ENCODE results near the gene RNU4-1.

The RNU4-1 gene

GRCh38 chr12:120267736-120268135 lies 25.3 kb downstream of the RNU4-1 start:
- H2AFZ ChIP-seq (ENCODE audit: low read depth, low read length): no peak overlapping the region
- ATAC-seq (ENCODE audit: insufficient read depth, low read depth) (no peak), DNase-seq (no peak)
- no peak overlapping the region for H3K4me2 ChIP-seq (ENCODE audit: insufficient read depth, low read length)
- H3K9ac ChIP-seq (ENCODE audit: low read depth, low read length): no peak overlapping the region
- H3K79me2 ChIP-seq (ENCODE audit: insufficient read depth, low read length): peaks cover 7% of the 10 kb centered on the region
- no peaks in the 10 kb centered on the region for H3K27me3 ChIP-seq (ENCODE audit: insufficient read depth, low read length, poor library complexity)
- TF ChIP-seq CTCF (IDR thresholded peaks at IDR 0.05; ENCODE audit: borderline replicate concordance, extremely low read depth, low read length, poor library complexity, severe bottlenecking): no peak
- TF ChIP-seq EZH2 (IDR thresholded peaks at IDR 0.05; ENCODE audit: borderline replicate concordance, low read depth, low read length, severe bottlenecking): no peak
- no peak overlapping the region for H3K4me3 ChIP-seq (ENCODE audit: low read depth in 1 of 2, low read length in 2 of 2)
- no peaks in the 10 kb centered on the region for H3K9me3 ChIP-seq (ENCODE audit: insufficient read depth, low read length, severe bottlenecking)
- H3K36me3 ChIP-seq (ENCODE audit: insufficient read depth, low read length): no peaks in the 10 kb centered on the region
- no peak overlapping the region for H3K27ac ChIP-seq (ENCODE audit: low read length)
- peaks cover 17% of the 10 kb centered on the region for H3K4me1 ChIP-seq (ENCODE audit: insufficient read depth, low read length)
- H4K20me1 ChIP-seq (ENCODE audit: insufficient read depth, low read length): 0 out of 2 replicates have a peak, but pooled peaks cover 5% of the 10 kb centered on the region

GRCh38 chr12:120266180-120266870 lies 26.7 kb downstream of the RNU4-1 start:
- no peak overlapping the region; the same call in 1 of the 2 replicates for H2AFZ ChIP-seq (ENCODE audit: low read depth, low read length)
- H3K9me3 ChIP-seq (ENCODE audit: insufficient read depth, low read length, severe bottlenecking): no peaks in the 10 kb centered on the region
- no peaks in the 10 kb centered on the region for H3K36me3 ChIP-seq (ENCODE audit: insufficient read depth, low read length)
- TF ChIP-seq EZH2 (IDR thresholded peaks at IDR 0.05; ENCODE audit: borderline replicate concordance, low read depth, low read length, severe bottlenecking): no peak
- TF ChIP-seq CTCF (IDR thresholded peaks at IDR 0.05; ENCODE audit: borderline replicate concordance, extremely low read depth, low read length, poor library complexity, severe bottlenecking): no peak
- no peak overlapping the region for H3K9ac ChIP-seq (ENCODE audit: low read depth, low read length)
- peaks cover 7% of the 10 kb centered on the region for H3K79me2 ChIP-seq (ENCODE audit: insufficient read depth, low read length)
- H3K4me2 ChIP-seq (ENCODE audit: insufficient read depth, low read length): peak overlapping the region; percentile 40; the same call in 1 of the 2 replicates
- H3K4me1 ChIP-seq (ENCODE audit: insufficient read depth, low read length): peaks cover 17% of the 10 kb centered on the region
- no peak for ATAC-seq (ENCODE audit: insufficient read depth, low read depth)
- H3K27ac ChIP-seq (ENCODE audit: low read length): no peak overlapping the region
- peaks cover 10% of the 10 kb centered on the region; the same call in 1 of the 2 replicates for H4K20me1 ChIP-seq (ENCODE audit: insufficient read depth, low read length)
- no peak for DNase-seq
- no peaks in the 10 kb centered on the region for H3K27me3 ChIP-seq (ENCODE audit: insufficient read depth, low read length, poor library complexity)
- peak overlapping the region in 1 of 2 experiments; percentile 43; a peak in 1 of 4 replicates for H3K4me3 ChIP-seq (ENCODE audit: low read depth in 1 of 2, low read length in 2 of 2)

GRCh38 chr12:120265473-120266179 lies 27.4 kb downstream of the RNU4-1 start, which contains the start of gene PXN:
Gene PXN, minus strand, starts transcription at chr12:120265730. Its CDS starts 101 bp downstream, at chr12:120265629.
- Histone ChIP-seq H3K4me1 (ENCODE audit: insufficient read depth, low read length) (peaks cover 17% of the 10 kb centered on the region), H3K27ac (ENCODE audit: low read length) (peak within 1 kb of the TSS; percentile 25; the same call in 1 of the 2 replicates), H2AFZ (ENCODE audit: low read depth, low read length) (peak within 1 kb of the TSS; percentile 89), H3K9me3 (ENCODE audit: insufficient read depth, low read length, severe bottlenecking) (no peaks in the 10 kb centered on the region), H3K79me2 (ENCODE audit: insufficient read depth, low read length) (peaks cover 7% of the 10 kb centered on the region), H3K36me3 (ENCODE audit: insufficient read depth, low read length) (no peaks in the 10 kb centered on the region), H3K9ac (ENCODE audit: low read depth, low read length) (peak within 1 kb of the TSS; percentile 84), H3K4me3 (ENCODE audit: low read depth in 1 of 2, low read length in 2 of 2) (peak within 1 kb of the TSS; percentile 54 to 76; a peak in 3 of 4 replicates), H4K20me1 (ENCODE audit: insufficient read depth, low read length) (peaks cover 10% of the 10 kb centered on the region; the same call in 1 of the 2 replicates), H3K27me3 (ENCODE audit: insufficient read depth, low read length, poor library complexity) (no peaks in the 10 kb centered on the region), H3K4me2 (ENCODE audit: insufficient read depth, low read length) (peak within 1 kb of the TSS; percentile 89)
- DNase-seq: peak; percentile 83
- peak; percentile 89 for ATAC-seq (ENCODE audit: insufficient read depth, low read depth)
- TF ChIP-seq CTCF (IDR thresholded peaks at IDR 0.05; ENCODE audit: borderline replicate concordance, extremely low read depth, low read length, poor library complexity, severe bottlenecking): peak; percentile 87
- TF ChIP-seq EZH2 (IDR thresholded peaks at IDR 0.05; ENCODE audit: borderline replicate concordance, low read depth, low read length, severe bottlenecking): no peak
